C4-2B (cell line): Measurements from ENCODE around the gene RNU6-9.

Experiments
- CTCF ChIP-seq: fragments of 450-650 bp; conservative IDR thresholded peaks from 2 replicates; pipeline ENCODE4 v1.5.1; 2017; ENCODE audit warnings: mild to moderate bottlenecking
- ZFX ChIP-seq: fragments of 450-650 bp; IDR thresholded peaks from 2 replicates; pipeline ENCODE4 v1.6.1; 2017

DNA sequence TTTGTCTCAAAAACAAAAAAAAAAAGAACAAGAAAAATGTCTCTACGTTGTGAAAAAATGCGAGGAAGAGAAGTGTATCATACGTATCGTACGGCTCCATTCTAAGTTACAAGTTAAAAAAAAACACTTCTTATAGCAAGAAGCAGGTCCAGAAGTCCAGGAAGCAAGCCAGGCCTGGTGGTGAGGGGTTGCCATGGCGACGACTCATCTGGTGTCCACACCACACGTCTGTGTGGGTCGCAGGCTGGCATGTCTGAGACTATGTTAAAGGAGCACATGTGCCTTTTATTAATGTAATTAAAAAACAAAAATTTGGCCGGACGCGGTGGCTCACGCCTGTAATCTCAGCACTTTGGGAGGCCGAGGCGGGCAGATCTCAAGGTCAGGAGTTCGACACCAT is 6.2 kb upstream of the RNU6-9 start:
- TF ChIP-seq CTCF (no peak), ZFX (no peak)
